ENCODE results near the gene SND1.

GRCh38 chr7:127950233-127950935 lies 298.4 kb downstream of the SND1 start:
- TF ChIP-seq POLR2A (IDR thresholded peaks at IDR 0.05) (no peak), CTCF (IDR thresholded peaks at IDR 0.05) (no peak)

Measured in body of pancreas (tissue), 4 donors.